Stimulated activated memory B cell treated with anti-CD40 and anti-IgM and Interleukin-4, amounts not matched to agents 10 μg/mL and 1 μg/mL and 100 μg/mL, for 72 hours (primary cell): ENCODE data around the gene CAMK1D.
"Not testable (repeated sequence)": the region's sequence is repeated elsewhere in the genome, so short reads cannot be mapped to it uniquely, and the experiment has no call there.

Source experiments
- ATAC-seq: fragments of 150-1000 bp; cut with Tn5 transposase; 2 replicates; pipeline ENCODE4 v1.10.0; 2021
- H3K27ac Mint-ChIP-seq: one replicate; pipeline ENCODE4 v1.8.0; 2022; ENCODE audit warnings: mild to moderate bottlenecking, mixed read lengths
- H3K27me3 Mint-ChIP-seq: one replicate; pipeline ENCODE4 v1.8.0; 2022; ENCODE audit warnings: mixed read lengths
- H3K36me3 Mint-ChIP-seq: one replicate; pipeline ENCODE4 v1.8.0; 2022; ENCODE audit warnings: mixed read lengths
- H3K4me1 Mint-ChIP-seq: one replicate; pipeline ENCODE4 v1.8.0; 2022; ENCODE audit warnings: mixed read lengths
- H3K4me3 Mint-ChIP-seq: one replicate; pipeline ENCODE4 v1.8.0; 2022; ENCODE audit warnings: mild to moderate bottlenecking, moderate library complexity, mixed read lengths
- H3K9me3 Mint-ChIP-seq: one replicate; pipeline ENCODE4 v1.8.0; 2022; ENCODE audit warnings: mixed read lengths

CAMK1D gene

GRCh38 chr10:12712984-12713316, 363.6 kb downstream of the CAMK1D start:
- peaks cover 18% of the 10 kb centered on the region for H3K4me1 Mint-ChIP-seq
- not testable (repeated sequence) for H3K9me3 Mint-ChIP-seq, H3K27me3 Mint-ChIP-seq, H3K4me3 Mint-ChIP-seq, H3K27ac Mint-ChIP-seq, H3K36me3 Mint-ChIP-seq, ATAC-seq

- peaks cover 11% of the 10 kb centered on the region for H3K4me1 Mint-ChIP-seq
- no peaks in the 10 kb centered on the region for H3K9me3 Mint-ChIP-seq
- no peaks in the 10 kb centered on the region for H3K27me3 Mint-ChIP-seq
- peaks cover 12% of the 10 kb centered on the region for H3K36me3 Mint-ChIP-seq
- no peak overlapping the region for H3K27ac Mint-ChIP-seq
- ATAC-seq, result no peak
- no peak overlapping the region for H3K4me3 Mint-ChIP-seq
These were observed 366.7 kb downstream of the CAMK1D start for GRCh38 chr10:12716042-12716441.

- Mint-ChIP-seq H3K4me1 (peaks cover 7% of the 10 kb centered on the region), H3K4me3 (no peak overlapping the region), H3K36me3 (peaks cover 12% of the 10 kb centered on the region), H3K27me3 (no peaks in the 10 kb centered on the region), H3K9me3 (no peaks in the 10 kb centered on the region), H3K27ac (no peak overlapping the region)
- ATAC-seq, result no peak
These were observed 368.8 kb downstream of the CAMK1D start for GRCh38 chr10:12717981-12718707.

- H3K4me3 Mint-ChIP-seq, result no peak overlapping the region
- no peak for ATAC-seq
- no peaks in the 10 kb centered on the region for H3K27me3 Mint-ChIP-seq
- peaks cover 7% of the 10 kb centered on the region for H3K4me1 Mint-ChIP-seq
- H3K36me3 Mint-ChIP-seq, result peaks cover 12% of the 10 kb centered on the region
- H3K9me3 Mint-ChIP-seq, result no peaks in the 10 kb centered on the region
- peak overlapping the region; percentile 49 for H3K27ac Mint-ChIP-seq
These were observed 370.0 kb downstream of the CAMK1D start for GRCh38 chr10:12719365-12719764.

- ATAC-seq, result no peak
- Mint-ChIP-seq H3K27ac (no peak overlapping the region), H3K4me1 (peaks cover 7% of the 10 kb centered on the region), H3K4me3 (no peak overlapping the region), H3K27me3 (no peaks in the 10 kb centered on the region), H3K9me3 (no peaks in the 10 kb centered on the region), H3K36me3 (peaks cover 12% of the 10 kb centered on the region)
These were observed 371.1 kb downstream of the CAMK1D start for GRCh38 chr10:12720217-12720981.

- H3K27me3 Mint-ChIP-seq, result no peaks in the 10 kb centered on the region
- no peak for ATAC-seq
- H3K4me3 Mint-ChIP-seq, result no peak overlapping the region
- peaks cover 12% of the 10 kb centered on the region for H3K36me3 Mint-ChIP-seq
- no peaks in the 10 kb centered on the region for H3K9me3 Mint-ChIP-seq
- H3K4me1 Mint-ChIP-seq, result peaks cover 7% of the 10 kb centered on the region
- no peak overlapping the region for H3K27ac Mint-ChIP-seq
These were observed 372.0 kb downstream of the CAMK1D start for GRCh38 chr10:12721334-12721733.

- no peaks in the 10 kb centered on the region for H3K27me3 Mint-ChIP-seq
- H3K36me3 Mint-ChIP-seq, result peaks cover 7% of the 10 kb centered on the region
- H3K4me3 Mint-ChIP-seq, result no peak overlapping the region
- no peaks in the 10 kb centered on the region for H3K9me3 Mint-ChIP-seq
- H3K27ac Mint-ChIP-seq, result no peak overlapping the region
- H3K4me1 Mint-ChIP-seq, result peaks cover 7% of the 10 kb centered on the region
- ATAC-seq, result no peak
These were observed 373.9 kb downstream of the CAMK1D start for GRCh38 chr10:12723220-12723619.

GRCh38 chr10:12724807-12725579, 375.6 kb downstream of the CAMK1D start:
- no peaks in the 10 kb centered on the region for H3K36me3 Mint-ChIP-seq
- no peaks in the 10 kb centered on the region for H3K9me3 Mint-ChIP-seq
- H3K4me3 Mint-ChIP-seq, result no peak overlapping the region
- no peaks in the 10 kb centered on the region for H3K4me1 Mint-ChIP-seq
- H3K27me3 Mint-ChIP-seq, result no peaks in the 10 kb centered on the region
- no peak for ATAC-seq
- no peak overlapping the region for H3K27ac Mint-ChIP-seq

- not testable (repeated sequence) for ATAC-seq, H3K27me3 Mint-ChIP-seq, H3K27ac Mint-ChIP-seq, H3K9me3 Mint-ChIP-seq, H3K4me1 Mint-ChIP-seq, H3K4me3 Mint-ChIP-seq, H3K36me3 Mint-ChIP-seq
These were observed 376.2 kb downstream of the CAMK1D start for GRCh38 chr10:12725580-12725888.

GRCh38 chr10:12726971-12727831, 377.9 kb downstream of the CAMK1D start:
- Mint-ChIP-seq H3K27me3 (no peaks in the 10 kb centered on the region), H3K27ac (no peak overlapping the region), H3K9me3 (no peaks in the 10 kb centered on the region), H3K4me1 (no peaks in the 10 kb centered on the region), H3K4me3 (no peak overlapping the region), H3K36me3 (no peaks in the 10 kb centered on the region)
- no peak for ATAC-seq

- Mint-ChIP-seq H3K4me3 (no peak overlapping the region), H3K4me1 (no peaks in the 10 kb centered on the region), H3K27me3 (no peaks in the 10 kb centered on the region), H3K27ac (no peak overlapping the region), H3K36me3 (no peaks in the 10 kb centered on the region), H3K9me3 (no peaks in the 10 kb centered on the region)
- ATAC-seq, result no peak
These were observed 378.5 kb downstream of the CAMK1D start for GRCh38 chr10:12727832-12728215.

GRCh38 chr10:12728494-12728893, 379.1 kb downstream of the CAMK1D start:
- no peaks in the 10 kb centered on the region for H3K9me3 Mint-ChIP-seq
- no peak overlapping the region for H3K4me3 Mint-ChIP-seq
- no peaks in the 10 kb centered on the region for H3K27me3 Mint-ChIP-seq
- no peaks in the 10 kb centered on the region for H3K36me3 Mint-ChIP-seq
- no peaks in the 10 kb centered on the region for H3K4me1 Mint-ChIP-seq
- ATAC-seq, result no peak
- H3K27ac Mint-ChIP-seq, result no peak overlapping the region

GRCh38 chr10:12729885-12730284, 380.5 kb downstream of the CAMK1D start:
- peaks cover 5% of the 10 kb centered on the region for H3K36me3 Mint-ChIP-seq
- no peaks in the 10 kb centered on the region for H3K27me3 Mint-ChIP-seq
- H3K27ac Mint-ChIP-seq, result no peak overlapping the region
- no peak overlapping the region for H3K4me3 Mint-ChIP-seq
- no peak for ATAC-seq
- no peaks in the 10 kb centered on the region for H3K9me3 Mint-ChIP-seq
- no peaks in the 10 kb centered on the region for H3K4me1 Mint-ChIP-seq

- Mint-ChIP-seq H3K27ac (no peak overlapping the region), H3K4me1 (no peaks in the 10 kb centered on the region), H3K4me3 (no peak overlapping the region), H3K27me3 (no peaks in the 10 kb centered on the region), H3K36me3 (peaks cover 6% of the 10 kb centered on the region), H3K9me3 (no peaks in the 10 kb centered on the region)
- peak; percentile 31 for ATAC-seq
These were observed 381.6 kb downstream of the CAMK1D start for GRCh38 chr10:12730809-12731519.
